ENCODE measurements around the gene MUC13.

The MUC13 gene

GRCh38 chr3:124876401-124876878 is 58.1 kb downstream of the MUC13 start:
- DNase-seq (ENCODE audit: low spot score): no peak

GRCh38 chr3:124873226-124873625 is 61.3 kb downstream of the MUC13 start:
- no peak for DNase-seq (ENCODE audit: low spot score)

- DNase-seq (ENCODE audit: low spot score): no peak
Measured at GRCh38 chr3:124867511-124867910, 67.0 kb downstream of the MUC13 start.

GRCh38 chr3:124862006-124862405 is 72.5 kb downstream of the MUC13 start:
- no peak for DNase-seq (ENCODE audit: low spot score)

- DNase-seq (ENCODE audit: low spot score): no peak
Measured at GRCh38 chr3:124861041-124861440, 73.5 kb downstream of the MUC13 start.

GRCh38 chr3:124860599-124860998 is 74.0 kb downstream of the MUC13 start:
- no peak for DNase-seq (ENCODE audit: low spot score)

- no peak for DNase-seq (ENCODE audit: low spot score)
Measured at GRCh38 chr3:124859025-124859424, 75.5 kb downstream of the MUC13 start.

GRCh38 chr3:124858275-124858674 is 76.3 kb downstream of the MUC13 start:
- DNase-seq (ENCODE audit: low spot score): no peak

- DNase-seq (ENCODE audit: low spot score): no peak
Measured at GRCh38 chr3:124856677-124857076, 77.9 kb downstream of the MUC13 start.

All from germinal center (tissue), 1 donor.